22Rv1 (cell line): ENCODE data around the gene EMP1.

ENCODE experiments used
- ZFX ChIP-seq: fragments of 450-650 bp; IDR thresholded peaks from 2 replicates; pipeline ENCODE4 v1.6.1; 2017; ENCODE audit warnings: antibody characterized with exemption, borderline replicate concordance
- TF ChIP-seq, protein P1 (sequence below): fragments of 450-650 bp; IDR thresholded peaks from 2 replicates; pipeline ENCODE4 v1.5.1; 2017; ENCODE audit warnings: mild to moderate bottlenecking

DNA sequence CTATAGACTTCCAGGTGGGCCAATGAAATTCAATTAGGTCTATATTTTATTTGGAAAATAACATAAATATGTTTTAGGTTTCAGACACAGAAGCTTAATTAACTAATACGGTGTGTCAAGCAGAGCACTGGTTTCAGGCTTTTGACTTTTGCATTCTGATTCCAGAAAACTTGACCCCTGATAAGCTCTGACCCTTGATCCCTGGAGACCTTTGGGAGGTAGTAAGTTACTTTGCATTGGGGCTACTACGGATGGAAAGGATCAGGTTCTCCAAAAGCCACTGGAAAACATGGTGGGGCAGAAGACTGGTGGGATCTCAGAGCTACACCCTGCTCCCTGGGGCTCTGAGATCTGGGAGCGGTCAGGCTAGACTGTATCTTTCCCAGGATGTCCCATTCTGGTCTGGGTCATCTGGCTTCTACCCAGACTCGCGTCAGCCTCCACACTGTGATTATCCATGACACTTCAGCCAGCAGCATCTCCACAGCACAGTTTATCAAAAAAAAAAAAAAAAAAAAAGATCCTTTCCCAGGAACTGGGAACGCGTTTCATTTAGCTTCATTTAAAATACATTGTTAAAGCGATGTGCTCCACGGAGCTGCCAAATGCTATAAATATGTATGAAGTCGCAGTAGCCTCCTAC lies 17.8 kb upstream of the EMP1 start:
- TF ChIP-seq, protein P1, sequence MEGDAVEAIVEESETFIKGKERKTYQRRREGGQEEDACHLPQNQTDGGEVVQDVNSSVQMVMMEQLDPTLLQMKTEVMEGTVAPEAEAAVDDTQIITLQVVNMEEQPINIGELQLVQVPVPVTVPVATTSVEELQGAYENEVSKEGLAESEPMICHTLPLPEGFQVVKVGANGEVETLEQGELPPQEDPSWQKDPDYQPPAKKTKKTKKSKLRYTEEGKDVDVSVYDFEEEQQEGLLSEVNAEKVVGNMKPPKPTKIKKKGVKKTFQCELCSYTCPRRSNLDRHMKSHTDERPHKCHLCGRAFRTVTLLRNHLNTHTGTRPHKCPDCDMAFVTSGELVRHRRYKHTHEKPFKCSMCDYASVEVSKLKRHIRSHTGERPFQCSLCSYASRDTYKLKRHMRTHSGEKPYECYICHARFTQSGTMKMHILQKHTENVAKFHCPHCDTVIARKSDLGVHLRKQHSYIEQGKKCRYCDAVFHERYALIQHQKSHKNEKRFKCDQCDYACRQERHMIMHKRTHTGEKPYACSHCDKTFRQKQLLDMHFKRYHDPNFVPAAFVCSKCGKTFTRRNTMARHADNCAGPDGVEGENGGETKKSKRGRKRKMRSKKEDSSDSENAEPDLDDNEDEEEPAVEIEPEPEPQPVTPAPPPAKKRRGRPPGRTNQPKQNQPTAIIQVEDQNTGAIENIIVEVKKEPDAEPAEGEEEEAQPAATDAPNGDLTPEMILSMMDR = no peak
- no peak for TF ChIP-seq ZFX
